WTC11 (cell line): ENCODE measurements around the gene PAQR6. TPM values are rescaled to one million over a fixed set of nuclear protein-coding genes. Genes with fewer than 3 reads are reported as not detected.

Source experiments
- ATAC-seq: fragments of 200-7000 bp; cut with Tn5 transposase; 2 replicates; pipeline ENCODE4 v1.10.0; 2021; ENCODE audit warnings: mild to moderate bottlenecking, moderate library complexity
- CTCF ChIA-PET: fragments of 300-600 bp; sonication (Branson Sonifier 250); formaldehyde crosslinking; loops from one replicate; lab custom pipeline; 2021; ENCODE audit warnings: antibody characterized with exemption; lab: Charles Lee
- POLR2A ChIA-PET: fragments of 350-600 bp; sonication (Branson Sonifier 250); formaldehyde crosslinking; loops from one replicate; lab custom pipeline; 2021; ENCODE audit warnings: antibody characterized with exemption; lab: Charles Lee
- DNase-seq: peaks from one replicate; pipeline ENCODE4 v3.0.0; 2021; ENCODE audit warnings: low spot score
- H3K27ac Mint-ChIP-seq: 2 replicates; pipeline ENCODE4 v1.8.0; 2021; ENCODE audit warnings: mixed read lengths
- H3K27me3 Mint-ChIP-seq: 2 replicates; pipeline ENCODE4 v1.8.0; 2021; ENCODE audit warnings: low read depth, mild to moderate bottlenecking, moderate library complexity, mixed read lengths
- H3K36me3 Mint-ChIP-seq: 2 replicates; pipeline ENCODE4 v1.8.0; 2021; ENCODE audit warnings: mixed read lengths
- H3K4me1 Mint-ChIP-seq: 2 replicates; pipeline ENCODE4 v1.8.0; 2022; ENCODE audit warnings: mixed read lengths
- H3K4me3 Mint-ChIP-seq: 2 replicates; pipeline ENCODE4 v1.8.0; 2021; ENCODE audit warnings: mild to moderate bottlenecking, moderate library complexity, mixed read lengths
- H3K9me3 Mint-ChIP-seq: 2 replicates; pipeline ENCODE4 v1.8.0; 2021; ENCODE audit warnings: mixed read lengths
- ATF2 ChIP-seq: sonication (generic); formaldehyde crosslinking; IDR thresholded peaks from 2 replicates; pipeline ENCODE4 v1.8.1; 2022; ENCODE audit warnings: low read depth, missing genetic modification reagents, borderline replicate concordance
- CDX4 ChIP-seq: fragments of 250-450 bp; sonication (Bioruptor Pico); IDR thresholded peaks from 2 replicates; pipeline ENCODE4 v1.9.0; 2021; ENCODE audit warnings: moderate library complexity, mild to moderate bottlenecking, inconsistent platforms, borderline replicate concordance
- CREM ChIP-seq: sonication (generic); formaldehyde crosslinking; IDR thresholded peaks from 2 replicates; pipeline ENCODE4 v1.8.1; 2022; ENCODE audit warnings: mild to moderate bottlenecking, missing genetic modification reagents, moderate library complexity
- CTCF ChIP-seq: fragments of 200-600 bp; IDR thresholded peaks from 2 replicates; pipeline ENCODE4 v1.8.0; 2022; ENCODE audit warnings: antibody characterized with exemption
- E2F1 ChIP-seq: sonication (generic); formaldehyde crosslinking; IDR thresholded peaks from 2 replicates; pipeline ENCODE4 v1.8.0; 2022; ENCODE audit warnings: mild to moderate bottlenecking, missing genetic modification reagents
- NR2C2 ChIP-seq: sonication (generic); formaldehyde crosslinking; IDR thresholded peaks from 2 replicates; pipeline ENCODE4 v1.8.0; 2022; ENCODE audit warnings: mild to moderate bottlenecking, missing genetic modification reagents
- PREB ChIP-seq: sonication (generic); formaldehyde crosslinking; IDR thresholded peaks from 2 replicates; pipeline ENCODE4 v1.8.1; 2022; ENCODE audit warnings: mild to moderate bottlenecking, missing genetic modification reagents, moderate library complexity, borderline replicate concordance
- RELA ChIP-seq: sonication (generic); formaldehyde crosslinking; IDR thresholded peaks from 2 replicates; pipeline ENCODE4 v1.8.1; 2022; ENCODE audit warnings: missing genetic modification reagents, mild to moderate bottlenecking, borderline replicate concordance
- TEAD1 ChIP-seq: sonication (generic); formaldehyde crosslinking; IDR thresholded peaks from 2 replicates; pipeline ENCODE4 v1.8.0; 2022; ENCODE audit warnings: mild to moderate bottlenecking, missing genetic modification reagents
- USF2 ChIP-seq: sonication (generic); formaldehyde crosslinking; IDR thresholded peaks from 2 replicates; pipeline ENCODE4 v1.8.1; 2023; ENCODE audit warnings: mild to moderate bottlenecking, missing genetic modification reagents, moderate library complexity
- ZMAT4 ChIP-seq: fragments of 250-450 bp; sonication (Bioruptor Pico); IDR thresholded peaks from 2 replicates; pipeline ENCODE4 v1.9.0; 2021; ENCODE audit warnings: mild to moderate bottlenecking
- ZNF219 ChIP-seq: sonication (generic); formaldehyde crosslinking; IDR thresholded peaks from 2 replicates; pipeline ENCODE4 v1.8.0; 2023; ENCODE audit warnings: missing genetic modification reagents, mild to moderate bottlenecking, borderline replicate concordance
- ZNF263 ChIP-seq: sonication (generic); formaldehyde crosslinking; IDR thresholded peaks from 2 replicates; pipeline ENCODE4 v1.8.1; 2022; ENCODE audit warnings: low read depth, mild to moderate bottlenecking, moderate library complexity, missing genetic modification reagents
- ZNF425 ChIP-seq: fragments of 250-450 bp; sonication (Bioruptor Pico); conservative IDR thresholded peaks from 2 replicates; pipeline ENCODE4 v1.9.0; 2021; ENCODE audit warnings: mild to moderate bottlenecking
- ZNF671 ChIP-seq: fragments of 250-450 bp; sonication (Bioruptor Pico); IDR thresholded peaks from 2 replicates; pipeline ENCODE4 v1.8.0; 2021; ENCODE audit warnings: mild to moderate bottlenecking
- ZSCAN18 ChIP-seq: fragments of 250-450 bp; sonication (Bioruptor Pico); IDR thresholded peaks from 2 replicates; pipeline ENCODE4 v2.1.2; 2022; ENCODE audit warnings: mild to moderate bottlenecking, moderate library complexity
- total RNA-seq: library from RNA; stranded (reverse); gene quantifications from 3 replicates; pipeline ENCODE4 v1.2.3, GENCODE V29; 2021

The PAQR6 gene
- total RNA-seq, 1 experiment from 2014 or later = 5.9 TPM

GRCh38 chr1:156238248-156238647 lies 9.6 kb downstream of the PAQR6 start (continued):
- no peak for TF ChIP-seq USF2 (CRISPR knock-in tag)
- TF ChIP-seq, all 79 proteins: peak for 0

GRCh38 chr1:156236164-156236563 lies 11.7 kb downstream of the PAQR6 start:
- Mint-ChIP-seq H3K27ac (no peak overlapping the region), H3K27me3 (no peaks in the 10 kb centered on the region), H3K4me1 (no peaks in the 10 kb centered on the region), H3K36me3 (peaks cover 41% of the 10 kb centered on the region), H3K9me3 (no peaks in the 10 kb centered on the region)
- ATAC-seq = no peak
- POLR2A ChIA-PET = no interaction called here
- TF ChIP-seq TEAD1 (CRISPR knock-in tag) (no peak), ZNF671 (CRISPR knock-in tag) (no peak), NR2C2 (no peak), E2F1 (CRISPR knock-in tag) (no peak), ZSCAN18 (CRISPR knock-in tag) (no peak), ZNF263 (CRISPR knock-in tag) (no peak), ZNF425 (CRISPR knock-in tag) (no peak), ZNF219 (no peak), ATF2 (CRISPR knock-in tag) (no peak), CREM (CRISPR knock-in tag) (no peak), CDX4 (no peak), RELA (no peak), PREB (CRISPR knock-in tag) (no peak), ZMAT4 (CRISPR knock-in tag) (no peak), CTCF (no peak)
- TF ChIP-seq, all 79 proteins: peak for 0
- no peak for DNase-seq
- no peak overlapping the region for H3K4me3 Mint-ChIP-seq
- CTCF ChIA-PET = no interaction called here
